ENCODE measurements around the gene TMEM243. TPM values are rescaled to one million over a fixed set of nuclear protein-coding genes. Genes with fewer than 3 reads are reported as not detected.

The TMEM243 gene
- total and polyA plus RNA-seq, 4 donors = 58.1 to 120 (median 85.1) TPM

DNA sequence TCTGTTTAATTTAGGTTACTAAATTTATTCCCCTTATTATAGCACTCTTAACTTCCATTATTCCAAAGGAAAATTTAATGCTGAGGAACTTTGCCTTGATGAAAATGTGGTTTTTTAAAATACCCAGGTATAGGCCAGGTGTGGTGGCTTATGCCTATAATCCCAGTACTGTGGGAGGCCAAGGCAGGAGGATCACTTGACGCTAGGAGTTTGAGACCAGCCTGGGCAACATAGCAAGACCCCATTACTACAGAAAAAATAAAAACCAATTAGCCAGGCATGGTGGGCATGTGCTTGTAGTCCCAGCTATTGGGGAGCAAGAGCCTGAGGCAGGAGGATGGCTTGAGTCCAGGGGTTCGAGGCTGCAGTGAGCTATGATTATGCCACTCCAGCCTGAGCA is 32.4 kb downstream of the TMEM243 start:
- no peaks in the 10 kb centered on the region for H3K9me3 ChIP-seq (ENCODE audit: control insufficient read depth in 4 of 4, insufficient read depth in 3 of 4, low read length in 3 of 4)
- ATAC-seq (ENCODE audit: insufficient read depth, low FRiP score) (no peak), DNase-seq (no peak)
- no peak overlapping the region for H3K9ac ChIP-seq (ENCODE audit: insufficient read depth in 1 of 2, low read length in 2 of 2)
- TF ChIP-seq, protein P1, sequence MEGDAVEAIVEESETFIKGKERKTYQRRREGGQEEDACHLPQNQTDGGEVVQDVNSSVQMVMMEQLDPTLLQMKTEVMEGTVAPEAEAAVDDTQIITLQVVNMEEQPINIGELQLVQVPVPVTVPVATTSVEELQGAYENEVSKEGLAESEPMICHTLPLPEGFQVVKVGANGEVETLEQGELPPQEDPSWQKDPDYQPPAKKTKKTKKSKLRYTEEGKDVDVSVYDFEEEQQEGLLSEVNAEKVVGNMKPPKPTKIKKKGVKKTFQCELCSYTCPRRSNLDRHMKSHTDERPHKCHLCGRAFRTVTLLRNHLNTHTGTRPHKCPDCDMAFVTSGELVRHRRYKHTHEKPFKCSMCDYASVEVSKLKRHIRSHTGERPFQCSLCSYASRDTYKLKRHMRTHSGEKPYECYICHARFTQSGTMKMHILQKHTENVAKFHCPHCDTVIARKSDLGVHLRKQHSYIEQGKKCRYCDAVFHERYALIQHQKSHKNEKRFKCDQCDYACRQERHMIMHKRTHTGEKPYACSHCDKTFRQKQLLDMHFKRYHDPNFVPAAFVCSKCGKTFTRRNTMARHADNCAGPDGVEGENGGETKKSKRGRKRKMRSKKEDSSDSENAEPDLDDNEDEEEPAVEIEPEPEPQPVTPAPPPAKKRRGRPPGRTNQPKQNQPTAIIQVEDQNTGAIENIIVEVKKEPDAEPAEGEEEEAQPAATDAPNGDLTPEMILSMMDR (IDR thresholded peaks at IDR 0.05; ENCODE audit: control extremely low read depth, extremely low read depth) = no peak
- H3K36me3 ChIP-seq (ENCODE audit: control insufficient read depth in 4 of 4, insufficient read depth in 4 of 4, low read length in 4 of 4) = peaks cover 16 to 72% (median 56%) of the 10 kb centered on the region in 4 donors
- H3K4me3 ChIP-seq = no peak overlapping the region
- WGBS, 2 donors = 96 to 100% methylated on average over 2 of the region's 2 CpGs
- no peaks in the 10 kb centered on the region for H3K27me3 ChIP-seq (ENCODE audit: control insufficient read depth in 3 of 3, insufficient read depth in 3 of 3, low read length in 2 of 3)
- peaks cover 0 to 3% (median 0%) of the 10 kb centered on the region in 5 donors for H3K4me1 ChIP-seq (ENCODE audit: control insufficient read depth in 5 of 5, insufficient read depth in 5 of 5, low read length in 5 of 5)
- no peak overlapping the region for H3K27ac ChIP-seq (ENCODE audit: low read depth in 1 of 2, low read length in 1 of 2)

DNA sequence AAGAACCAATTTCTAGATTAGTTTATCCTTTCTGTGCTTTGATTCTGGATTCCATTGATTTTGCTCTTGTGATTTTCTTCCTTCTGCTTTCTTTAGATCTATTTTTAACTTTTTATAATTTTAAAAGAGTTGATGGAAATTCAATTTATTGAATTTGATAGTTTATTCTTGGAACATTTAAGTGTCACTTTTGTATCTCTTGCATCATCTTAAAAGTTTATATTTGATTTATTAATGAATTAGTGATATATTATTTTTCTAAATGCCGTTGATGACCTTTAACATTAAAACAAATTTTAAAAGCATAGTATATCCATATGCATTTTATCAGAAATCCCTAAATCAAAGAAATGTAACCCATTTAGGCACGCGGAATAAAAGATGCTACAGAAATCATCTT is 40.4 kb downstream of the TMEM243 start:
- TF ChIP-seq, protein P1 (IDR thresholded peaks at IDR 0.05; ENCODE audit: control extremely low read depth, extremely low read depth) = no peak
- Histone ChIP-seq H3K9ac (ENCODE audit: insufficient read depth in 1 of 2, low read length in 2 of 2) (no peak overlapping the region), H3K4me1 (ENCODE audit: control insufficient read depth in 5 of 5, insufficient read depth in 5 of 5, low read length in 5 of 5) (peaks cover 0 to 2% (median 0%) of the 10 kb centered on the region in 5 donors), H3K4me3 (no peak overlapping the region), H3K36me3 (ENCODE audit: control insufficient read depth in 4 of 4, insufficient read depth in 4 of 4, low read length in 4 of 4) (peaks cover 11 to 60% (median 31%) of the 10 kb centered on the region in 4 donors), H3K27me3 (ENCODE audit: control insufficient read depth in 3 of 3, insufficient read depth in 3 of 3, low read length in 2 of 3) (no peaks in the 10 kb centered on the region), H3K27ac (ENCODE audit: low read depth in 1 of 2, low read length in 1 of 2) (no peak overlapping the region), H3K9me3 (ENCODE audit: control insufficient read depth in 4 of 4, insufficient read depth in 3 of 4, low read length in 3 of 4) (no peaks in the 10 kb centered on the region)
- ATAC-seq (ENCODE audit: insufficient read depth, low FRiP score) = no peak
- 96 to 100% methylated on average over 3 of the region's 3 CpGs for WGBS, 2 donors
- DNase-seq = no peak

GRCh38 chr7:87178320-87178719 is 41.2 kb downstream of the TMEM243 start:
- DNase-seq (no peak), ATAC-seq (ENCODE audit: insufficient read depth, low FRiP score) (no peak)
- Histone ChIP-seq H3K27me3 (ENCODE audit: control insufficient read depth in 3 of 3, insufficient read depth in 3 of 3, low read length in 2 of 3) (no peaks in the 10 kb centered on the region), H3K27ac (ENCODE audit: low read depth in 1 of 2, low read length in 1 of 2) (no peak overlapping the region), H3K4me3 (no peak overlapping the region), H3K9ac (ENCODE audit: insufficient read depth in 1 of 2, low read length in 2 of 2) (no peak overlapping the region), H3K36me3 (ENCODE audit: control insufficient read depth in 4 of 4, insufficient read depth in 4 of 4, low read length in 4 of 4) (peaks cover 13 to 60% (median 28%) of the 10 kb centered on the region in 4 donors), H3K4me1 (ENCODE audit: control insufficient read depth in 5 of 5, insufficient read depth in 5 of 5, low read length in 5 of 5) (peaks cover 0 to 2% (median 0%) of the 10 kb centered on the region in 5 donors), H3K9me3 (ENCODE audit: control insufficient read depth in 4 of 4, insufficient read depth in 3 of 4, low read length in 3 of 4) (no peaks in the 10 kb centered on the region)
- WGBS, 2 donors = 97% methylated on average over 4 of the region's 4 CpGs
- TF ChIP-seq, protein P1 (IDR thresholded peaks at IDR 0.05; ENCODE audit: control extremely low read depth, extremely low read depth) = no peak

- ATAC-seq (ENCODE audit: insufficient read depth, low FRiP score) = no peak
These were observed 46.1 kb downstream of the TMEM243 start for GRCh38 chr7:87173471-87173870.

More at GRCh38 chr7:87173471-87173870, 46.1 kb downstream of the TMEM243 start:
- H3K27me3 ChIP-seq (ENCODE audit: control insufficient read depth in 3 of 3, insufficient read depth in 3 of 3, low read length in 2 of 3) = no peaks in the 10 kb centered on the region
- no peaks in the 10 kb centered on the region for H3K9me3 ChIP-seq (ENCODE audit: control insufficient read depth in 4 of 4, insufficient read depth in 3 of 4, low read length in 3 of 4)
- no peak overlapping the region for H3K4me3 ChIP-seq
- DNase-seq = no peak
- TF ChIP-seq, protein P1 (IDR thresholded peaks at IDR 0.05; ENCODE audit: control extremely low read depth, extremely low read depth) = no peak
- H3K36me3 ChIP-seq (ENCODE audit: control insufficient read depth in 4 of 4, insufficient read depth in 4 of 4, low read length in 4 of 4) = peaks cover 16 to 66% (median 36%) of the 10 kb centered on the region in 4 donors
- H3K9ac ChIP-seq (ENCODE audit: insufficient read depth in 1 of 2, low read length in 2 of 2) = no peak overlapping the region
- H3K4me1 ChIP-seq (ENCODE audit: control insufficient read depth in 5 of 5, insufficient read depth in 5 of 5, low read length in 5 of 5) = peaks cover 0 to 2% (median 0%) of the 10 kb centered on the region in 5 donors
- H3K27ac ChIP-seq (ENCODE audit: low read depth in 1 of 2, low read length in 1 of 2) = no peak overlapping the region
- 83 to 97% methylated on average over 1 of the region's 1 CpG for WGBS, 2 donors
